NCI-H1105 treated with DMSO at 0.1 percent for 48 hours (cell line): ENCODE data around the gene GET4.

Experiments used
- DNase-seq: peaks from one replicate; lab custom pipeline; 2025; lab: John Stamatoyannopoulos, UW

GET4 gene

DNA sequence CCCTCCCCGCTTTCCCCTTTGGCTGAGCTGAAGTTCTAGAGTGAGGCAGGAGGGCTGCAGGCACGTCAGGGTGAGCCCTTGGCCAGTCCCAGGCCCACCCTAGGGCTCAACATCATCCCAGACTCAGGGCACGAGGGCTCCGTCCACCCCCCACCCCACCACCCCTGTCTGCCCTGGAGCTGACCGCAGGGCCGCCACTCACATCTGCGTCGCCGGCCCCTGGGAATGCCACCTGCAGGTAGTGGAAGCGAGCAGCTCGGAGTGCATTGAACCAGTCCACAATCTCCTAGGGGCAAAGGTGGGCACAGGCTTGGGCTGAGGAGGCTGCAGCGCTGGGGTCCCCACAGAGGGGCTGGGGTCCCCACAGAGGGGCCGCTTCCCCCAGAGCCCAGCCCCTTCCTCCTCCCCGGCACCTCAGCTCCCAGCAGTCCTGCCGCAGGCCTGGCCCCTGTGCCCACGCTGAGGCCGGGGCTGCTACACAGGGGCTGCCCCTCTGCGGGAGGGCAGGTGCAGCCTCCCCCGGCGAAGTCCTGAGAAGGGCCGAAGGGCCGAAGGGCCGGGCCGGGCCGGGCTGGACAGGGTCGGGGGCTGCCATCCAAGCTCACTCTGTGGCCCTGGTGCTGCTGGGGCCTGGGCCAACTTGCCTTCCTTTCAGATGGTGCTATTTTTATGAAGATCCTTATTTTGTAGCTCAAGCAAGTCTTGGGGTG, 24.1 kb downstream of the GET4 start:
- DNase-seq, result no peak

DNA sequence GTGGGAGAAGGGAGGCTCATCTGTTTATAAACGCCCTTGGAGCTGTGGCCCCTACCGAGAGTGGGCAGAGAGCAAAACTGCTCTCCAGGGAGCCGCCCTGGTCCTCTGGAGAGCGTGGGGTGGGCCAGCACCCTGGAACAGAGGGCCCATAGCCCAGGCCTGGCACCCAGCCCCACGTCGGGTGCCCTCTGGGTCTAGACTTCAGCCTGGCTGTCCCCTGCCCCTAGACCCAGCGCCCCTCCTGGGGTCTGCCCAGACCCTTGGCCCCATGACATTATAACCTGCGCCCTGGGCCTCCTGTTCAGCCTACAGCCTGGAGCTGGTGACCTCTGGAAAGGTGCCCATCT, 24.7 kb downstream of the GET4 start:
- DNase-seq, result no peak

DNA sequence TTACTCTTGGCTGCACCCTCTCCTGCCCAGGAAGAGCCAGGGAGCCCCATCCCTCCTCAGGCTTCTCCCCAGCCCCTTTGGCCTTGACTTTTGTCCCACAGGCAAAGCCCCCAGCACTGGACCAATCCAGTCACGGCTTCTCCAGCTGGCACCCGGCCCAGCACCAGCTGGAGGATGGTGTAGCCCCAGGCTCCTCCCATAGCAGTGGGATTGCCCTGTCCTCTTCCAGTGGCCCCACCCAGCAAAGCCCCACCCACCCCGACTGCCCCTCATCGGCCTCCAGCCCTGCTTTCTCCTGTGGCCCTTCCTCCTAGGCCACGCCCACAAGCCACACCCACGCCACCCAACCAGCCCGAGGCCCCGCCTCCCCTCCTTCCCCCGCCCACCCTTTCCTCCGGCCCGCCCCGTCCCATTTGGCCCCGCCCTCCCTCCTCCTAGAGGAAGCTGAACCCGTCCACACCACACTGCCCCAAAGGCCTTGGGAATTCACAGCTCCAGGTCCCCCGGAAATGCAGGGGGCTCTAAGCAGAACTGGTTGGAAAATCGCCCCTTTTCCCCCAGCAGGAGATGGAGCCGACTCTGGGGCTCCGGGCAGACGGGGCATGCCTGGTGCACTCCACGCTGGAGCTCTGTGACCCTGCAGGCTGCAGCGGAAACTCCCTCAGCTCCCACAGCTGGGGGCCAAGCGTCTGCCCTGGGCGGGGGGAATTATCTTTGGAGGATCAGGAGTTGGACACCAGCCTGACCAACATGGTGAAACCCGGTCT, 25.2 kb downstream of the GET4 start:
- DNase-seq, result peak; percentile 16

DNA sequence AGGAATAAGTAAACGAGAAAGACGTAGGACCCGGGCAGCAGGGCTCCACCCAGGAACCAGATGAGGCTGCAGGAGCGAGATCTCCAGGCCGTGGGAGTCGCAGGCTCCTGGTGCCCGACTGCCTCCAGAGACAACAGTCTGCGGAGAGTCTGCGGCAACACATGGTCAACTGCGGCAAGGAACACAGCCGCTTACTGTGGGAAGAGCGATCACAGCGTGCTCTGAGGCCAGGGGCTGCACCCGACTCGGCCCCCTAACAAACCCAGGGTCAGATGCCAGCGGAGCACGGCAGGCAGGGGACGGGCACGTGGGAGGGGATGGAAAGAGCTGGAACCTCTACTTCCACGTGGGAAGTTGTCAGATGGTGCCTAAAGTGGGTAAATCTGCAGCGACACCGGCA, 26.6 kb downstream of the GET4 start:
- DNase-seq, result no peak

DNA sequence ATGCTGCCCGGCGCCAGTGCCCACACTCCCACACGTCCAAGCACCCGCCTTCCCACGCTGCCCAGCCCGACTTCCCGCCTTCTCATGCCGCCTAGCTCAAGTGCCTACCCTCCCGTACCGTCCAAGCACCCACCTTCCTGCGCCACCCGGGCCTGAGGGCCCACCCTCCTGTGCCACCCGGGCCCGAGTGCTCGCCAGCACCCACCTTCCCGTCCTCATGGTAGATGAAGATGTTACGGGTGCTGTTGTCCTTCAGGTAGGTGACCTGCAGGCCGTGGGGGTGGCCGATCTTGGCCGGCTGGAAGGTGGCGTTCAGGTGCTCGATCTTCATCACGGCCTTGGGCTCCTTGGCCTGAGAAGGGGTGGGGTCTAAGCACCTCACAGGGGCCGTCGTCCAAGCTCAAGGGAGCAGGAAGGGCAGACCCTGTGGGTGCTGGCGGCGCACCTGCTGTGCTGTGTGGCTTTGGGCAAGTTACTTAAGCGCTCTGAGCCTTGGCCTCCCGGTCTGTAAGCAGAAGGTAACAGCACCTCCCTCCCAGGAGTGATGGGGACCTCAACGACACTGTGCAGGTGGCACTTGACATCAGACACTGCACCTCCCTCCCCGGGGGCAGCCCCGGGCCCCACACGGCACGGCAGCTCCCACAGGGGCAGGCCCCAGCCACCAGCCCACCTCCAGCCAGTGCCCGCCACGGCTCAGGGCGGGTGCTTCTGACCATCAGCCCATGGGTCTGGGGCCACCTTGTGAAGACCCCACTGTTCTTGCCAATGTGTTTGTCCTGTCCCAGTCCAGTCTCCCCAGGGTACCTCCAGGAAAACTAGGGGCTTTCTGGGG, 27.8 kb downstream of the GET4 start:
- no peak for DNase-seq

DNA sequence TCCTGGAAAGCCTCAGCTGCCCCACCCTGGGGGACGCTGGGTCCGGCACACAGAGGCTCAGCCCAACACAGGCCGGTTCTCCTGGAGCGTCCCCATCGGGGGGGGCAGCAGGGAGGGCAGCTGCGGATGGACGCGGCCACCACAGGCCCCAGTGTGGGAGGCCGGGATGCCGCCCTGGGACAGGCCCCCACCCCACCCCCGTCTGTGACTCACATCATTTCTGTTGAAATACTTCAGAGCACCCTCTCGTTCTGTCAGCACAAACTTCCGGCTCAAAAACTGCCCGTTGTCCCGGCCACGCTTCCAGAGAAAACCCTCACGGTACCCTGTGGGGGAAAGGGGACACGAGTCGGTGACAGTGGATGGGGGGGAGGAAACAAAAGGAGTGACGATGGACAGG, 28.5 kb downstream of the GET4 start:
- no peak for DNase-seq

DNA sequence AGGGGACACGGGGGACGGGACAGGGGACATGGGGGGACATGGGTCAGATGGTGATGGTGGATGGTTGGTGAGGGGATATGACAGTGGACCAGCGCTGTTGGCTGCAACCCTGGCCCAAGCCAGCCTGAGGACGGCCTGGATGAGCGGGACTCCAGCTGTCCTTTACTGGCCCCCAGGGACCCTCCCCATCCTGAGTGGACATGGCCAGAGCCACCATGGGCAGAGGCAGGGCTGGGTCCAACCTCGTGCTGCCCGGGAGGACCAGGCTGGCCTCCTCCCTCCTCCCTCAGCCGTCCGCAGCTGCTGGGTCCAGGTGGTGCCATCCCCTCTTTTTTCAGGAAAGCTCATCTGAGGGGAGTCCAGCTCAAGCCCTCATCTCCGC, 30.4 kb downstream of the GET4 start:
- no peak for DNase-seq

DNA sequence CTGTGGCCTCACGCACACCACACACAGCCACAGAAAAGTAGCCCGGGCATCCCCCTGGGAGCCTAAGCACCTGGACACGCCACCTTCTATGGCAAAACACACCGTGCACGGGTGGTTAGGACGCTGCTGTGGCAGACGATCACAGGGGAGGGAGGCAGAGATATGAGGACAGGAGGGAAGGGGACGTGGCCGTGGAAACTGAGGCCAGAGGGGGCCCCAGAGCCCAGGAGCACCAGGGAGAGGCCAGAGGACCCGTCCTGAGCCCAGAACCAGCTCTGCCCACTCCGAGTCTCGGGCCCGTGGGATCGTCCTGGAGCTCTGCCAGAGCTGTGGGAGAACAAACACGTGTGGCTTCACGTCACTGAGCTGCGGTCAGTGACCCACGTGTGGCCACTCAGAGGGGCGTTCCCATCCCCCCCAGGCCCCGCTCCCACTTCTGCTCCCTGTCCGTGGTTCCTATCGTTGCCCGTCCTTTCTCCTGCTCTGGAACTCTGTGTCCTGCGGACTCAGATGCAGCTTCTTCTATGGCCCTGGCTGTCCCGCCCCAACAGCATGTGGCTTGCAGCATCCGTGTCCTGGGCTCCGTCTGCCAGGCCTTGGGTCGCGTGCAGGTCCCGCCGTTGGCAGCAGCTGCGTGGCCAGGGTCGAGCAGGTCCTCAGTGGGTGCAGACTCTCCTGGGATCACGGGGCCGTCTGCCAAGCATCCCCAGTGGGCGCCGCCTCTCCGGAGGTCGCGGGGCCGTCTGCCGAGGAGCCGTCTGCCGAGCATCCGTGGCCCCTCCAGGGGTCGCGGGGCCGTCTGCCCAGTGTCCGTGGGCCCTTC, 31.0 kb downstream of the GET4 start:
- DNase-seq, result no peak

DNA sequence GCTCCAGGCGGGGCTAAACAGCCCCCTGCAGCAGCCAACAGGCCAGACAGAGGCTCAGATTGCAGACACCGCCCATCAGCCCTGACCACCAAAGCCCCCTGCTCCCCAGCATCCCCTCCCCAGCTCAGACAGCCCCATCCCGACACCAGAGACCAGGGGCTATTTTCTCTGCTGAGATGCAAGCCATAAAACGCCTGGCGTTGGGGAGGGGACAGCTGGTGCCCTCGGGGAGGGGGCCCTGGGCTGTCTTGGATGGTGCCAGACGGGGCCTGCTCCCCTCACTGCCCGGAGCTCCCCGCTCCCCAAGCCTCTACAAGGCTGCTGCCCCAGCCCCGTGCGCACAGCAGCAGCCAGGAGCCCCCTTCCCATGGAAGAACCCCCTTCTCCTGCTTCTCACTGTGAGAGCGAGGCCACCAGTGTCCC, 31.8 kb downstream of the GET4 start:
- DNase-seq, result no peak

DNA sequence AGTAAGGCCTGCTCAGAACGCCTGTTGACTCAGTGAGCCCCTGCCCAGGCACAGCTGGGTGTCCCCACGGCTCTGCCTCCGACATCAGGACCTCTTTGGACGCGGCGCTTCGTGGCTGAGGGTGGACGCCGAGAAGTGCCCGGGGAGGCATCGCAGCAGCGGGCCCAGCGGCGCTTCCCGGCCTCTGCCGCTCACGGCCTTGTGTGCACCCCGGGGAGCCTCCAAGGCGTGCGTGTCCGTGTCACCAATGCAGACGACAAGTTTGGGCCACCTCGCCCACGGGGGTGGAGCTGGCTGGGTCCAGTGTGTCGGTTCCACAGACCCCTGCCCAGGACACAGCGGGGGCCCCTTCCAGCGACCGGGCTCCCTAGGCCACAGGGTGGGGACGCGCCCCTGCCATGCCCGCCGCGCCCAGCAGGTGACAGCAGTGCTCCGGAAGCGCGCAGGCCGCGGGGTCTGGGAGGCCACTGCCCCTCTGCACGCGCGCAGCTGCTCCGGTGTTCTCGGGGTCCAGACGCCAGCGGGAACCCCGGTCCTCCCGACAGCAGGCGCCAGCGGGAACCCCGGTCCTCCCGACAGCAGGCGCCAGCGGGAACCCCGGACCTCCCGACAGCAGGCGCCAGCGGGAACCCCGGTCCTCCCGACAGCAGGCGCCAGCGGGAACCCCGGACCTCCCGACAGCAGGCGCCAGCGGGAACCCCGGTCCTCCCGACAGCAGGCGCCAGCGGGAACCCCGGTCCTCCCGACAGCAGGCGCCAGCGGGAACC, 32.4 kb downstream of the GET4 start:
- DNase-seq, result peak; percentile 44

DNA sequence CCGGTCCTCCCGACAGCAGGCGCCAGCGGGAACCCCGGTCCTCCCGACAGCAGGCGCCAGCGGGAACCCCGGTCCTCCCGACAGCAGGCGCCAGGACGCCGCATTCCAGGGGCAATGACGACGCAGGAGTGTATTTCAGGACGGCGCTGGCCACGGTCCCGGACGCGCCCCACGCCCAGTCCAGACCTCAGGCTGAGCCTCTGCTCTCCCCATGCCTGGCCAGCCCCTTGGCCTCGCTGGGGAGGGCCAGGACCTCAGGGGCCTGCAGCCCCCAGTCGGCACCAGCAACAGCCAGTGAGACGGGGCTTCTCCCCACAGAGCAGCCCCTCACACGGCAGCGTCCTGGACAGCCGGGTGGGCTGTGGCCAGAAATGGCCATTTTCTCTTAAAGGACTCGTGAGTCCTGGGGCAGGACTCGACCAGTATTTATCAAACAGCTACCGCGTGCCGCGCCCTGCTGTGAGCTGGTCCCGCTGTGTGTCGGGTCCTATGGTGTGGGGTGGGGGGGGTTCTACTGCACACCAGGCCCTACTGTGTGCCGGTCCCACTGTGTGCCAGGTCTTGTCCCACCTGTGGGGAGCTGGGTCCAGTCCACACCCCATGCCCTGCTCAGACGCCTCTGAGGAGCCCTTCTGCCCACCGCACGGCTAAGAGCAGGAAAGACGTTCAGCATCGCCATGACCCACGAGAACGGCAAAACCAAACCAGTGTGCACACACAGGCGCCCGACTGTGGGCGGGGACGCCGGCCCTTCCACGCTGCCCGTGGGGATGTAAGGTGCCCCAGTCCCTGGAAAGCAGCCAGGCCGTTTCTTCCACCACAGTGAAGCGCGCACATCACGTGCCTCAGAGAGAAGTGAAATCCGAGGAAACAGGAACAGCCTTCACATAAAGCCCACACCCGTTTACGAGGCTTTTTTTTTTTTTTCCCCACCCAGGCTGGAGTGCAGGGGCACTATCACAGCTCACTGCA, 33.3 kb downstream of the GET4 start:
- no peak for DNase-seq

DNA sequence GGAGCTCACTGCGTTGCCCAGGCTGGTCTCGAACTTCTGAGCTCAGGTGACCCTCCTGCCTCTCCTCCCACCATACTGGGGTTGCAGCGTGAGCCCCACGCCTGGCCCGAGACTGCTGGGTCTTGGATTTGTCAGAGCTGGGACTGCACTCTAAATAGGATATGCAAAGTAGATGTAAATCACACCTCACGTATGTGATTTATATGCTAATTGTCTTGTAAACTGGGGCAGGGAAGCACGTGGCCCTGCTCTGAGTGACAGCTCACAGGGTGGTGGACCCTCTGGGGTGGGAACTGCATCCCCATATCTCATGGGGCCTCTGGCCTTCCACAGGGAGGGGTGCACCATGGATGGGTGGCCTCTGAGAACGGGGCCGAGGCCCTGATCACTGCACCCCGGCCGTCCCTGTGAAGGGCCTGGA, 34.1 kb downstream of the GET4 start:
- DNase-seq, result no peak

DNA sequence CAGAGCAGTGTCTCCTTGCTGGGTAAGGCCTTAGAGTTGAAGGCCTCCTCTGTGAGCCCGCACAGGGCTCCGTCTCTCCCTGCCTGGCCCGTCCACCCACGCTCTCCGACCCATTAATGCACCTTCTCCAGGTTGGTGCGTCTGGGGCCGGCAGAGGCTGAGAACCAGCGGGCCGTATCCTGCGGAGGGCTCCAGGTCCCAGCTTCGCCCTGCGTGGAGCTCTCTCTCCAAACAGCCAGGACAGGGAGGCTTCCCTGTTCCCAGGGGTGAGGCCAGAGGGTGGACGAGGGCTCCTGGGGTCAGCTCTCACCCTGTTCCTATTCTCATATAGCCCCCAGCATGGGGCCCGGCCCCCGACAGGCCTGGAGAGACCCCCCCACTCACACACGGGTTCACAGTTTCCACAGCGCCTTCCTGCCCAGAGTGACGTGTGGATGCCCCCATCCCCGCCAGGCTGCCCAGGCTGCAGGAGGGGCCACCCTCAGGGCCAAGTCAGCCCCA, 34.6 kb downstream of the GET4 start:
- DNase-seq, result no peak

DNA sequence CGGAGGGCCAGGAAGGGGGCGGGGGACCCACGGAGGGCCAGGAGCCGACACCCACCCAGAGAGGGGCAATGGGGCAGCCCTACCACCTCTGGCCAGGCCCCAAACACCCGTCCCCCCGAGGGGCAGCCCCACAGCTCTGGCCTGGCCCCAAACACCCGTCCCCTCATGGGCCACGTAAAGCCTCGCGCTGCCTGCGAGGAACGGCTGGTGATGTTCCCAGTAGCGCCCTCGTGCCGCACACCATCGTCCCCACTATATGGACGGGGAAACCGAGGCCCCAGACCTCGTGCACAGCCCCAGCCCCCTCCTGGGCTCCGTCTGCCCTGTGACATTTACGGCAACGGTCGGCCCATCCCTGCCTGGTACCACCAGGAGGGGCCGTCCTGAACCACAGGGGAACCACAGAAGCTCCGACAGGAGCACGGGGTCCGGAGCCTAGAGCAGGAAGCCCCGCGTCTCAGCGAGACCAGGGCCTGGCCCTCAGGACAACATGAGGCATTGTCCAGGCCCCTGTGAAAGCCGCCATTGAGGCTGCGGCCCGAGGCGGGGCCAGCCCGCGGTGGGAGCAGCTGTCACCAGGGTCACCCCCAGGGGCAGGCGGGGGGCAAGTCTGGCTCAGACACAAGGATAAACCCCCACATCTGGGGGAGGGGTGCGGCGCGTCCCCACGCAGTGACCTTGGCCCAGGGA, 35.6 kb downstream of the GET4 start:
- no peak for DNase-seq

DNA sequence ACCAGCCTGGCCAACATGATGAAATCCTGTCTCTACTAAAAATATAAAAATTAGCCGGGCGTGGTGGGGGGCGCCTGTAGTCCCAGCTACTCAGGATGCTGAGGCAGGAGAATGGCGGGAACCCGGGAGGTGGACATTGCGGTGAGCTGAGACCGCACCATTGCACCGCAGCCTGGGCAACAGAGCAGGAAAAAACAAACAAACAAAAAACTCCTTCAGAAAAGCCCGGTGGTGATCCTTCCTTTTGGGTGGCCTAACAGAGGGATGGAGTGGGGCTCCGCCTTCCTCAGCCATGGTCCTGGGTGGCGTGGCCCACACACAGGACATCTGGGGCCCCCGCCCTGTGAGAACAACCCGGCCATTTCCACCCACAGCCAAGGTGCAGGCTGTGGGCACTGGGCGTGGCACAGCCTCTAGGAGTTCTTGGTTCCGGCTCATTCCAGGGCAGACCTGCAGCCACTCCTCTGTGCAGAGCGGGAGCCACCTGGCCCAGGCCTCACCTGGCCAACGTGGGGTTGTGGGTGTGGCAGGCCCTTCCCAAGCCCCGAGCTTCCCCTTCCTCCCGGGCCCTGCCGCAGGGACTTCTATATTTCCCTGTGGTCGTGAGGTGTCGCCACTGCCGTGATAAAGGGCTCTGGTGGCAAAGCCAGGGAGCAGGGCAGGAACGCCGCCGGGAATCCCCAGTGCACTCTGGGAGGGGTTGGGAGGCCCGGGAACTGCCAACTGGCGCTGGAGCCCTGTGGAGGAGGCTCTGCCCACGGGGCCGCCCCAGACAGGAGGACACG, 37.6 kb downstream of the GET4 start:
- no peak for DNase-seq

DNA sequence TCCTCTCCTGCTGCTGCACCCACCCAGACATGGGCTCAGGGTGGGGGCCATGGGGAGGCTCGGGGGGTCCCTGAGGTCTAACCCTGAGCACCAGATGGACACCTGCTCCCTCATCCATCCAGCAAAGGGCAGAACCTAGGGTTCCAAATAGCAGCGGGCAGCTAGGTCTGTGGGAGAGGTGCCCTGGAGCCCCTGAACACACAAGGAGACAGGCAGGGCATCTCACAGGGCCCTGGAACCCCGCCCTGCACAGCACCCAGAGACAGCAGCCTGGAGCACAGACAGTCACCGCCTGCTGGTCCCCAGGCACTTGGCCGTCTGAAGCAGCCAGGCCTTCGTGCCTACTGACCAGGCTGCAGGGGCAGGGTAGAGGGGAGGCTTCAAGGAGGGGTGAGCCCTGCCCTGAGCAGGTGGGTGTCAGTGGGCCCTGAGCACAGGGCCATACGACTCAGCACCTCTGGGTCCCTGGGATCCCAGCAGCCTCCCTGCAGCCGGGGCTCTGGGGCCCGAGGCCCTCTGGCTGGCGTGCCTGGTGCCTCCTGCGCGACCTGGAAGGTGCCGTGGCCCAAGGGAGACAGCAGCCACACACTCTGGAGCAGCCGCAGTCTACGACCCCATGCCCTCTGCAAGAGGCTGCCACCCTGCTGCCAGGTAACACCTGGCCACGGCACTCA, 38.3 kb downstream of the GET4 start:
- DNase-seq, result no peak

DNA sequence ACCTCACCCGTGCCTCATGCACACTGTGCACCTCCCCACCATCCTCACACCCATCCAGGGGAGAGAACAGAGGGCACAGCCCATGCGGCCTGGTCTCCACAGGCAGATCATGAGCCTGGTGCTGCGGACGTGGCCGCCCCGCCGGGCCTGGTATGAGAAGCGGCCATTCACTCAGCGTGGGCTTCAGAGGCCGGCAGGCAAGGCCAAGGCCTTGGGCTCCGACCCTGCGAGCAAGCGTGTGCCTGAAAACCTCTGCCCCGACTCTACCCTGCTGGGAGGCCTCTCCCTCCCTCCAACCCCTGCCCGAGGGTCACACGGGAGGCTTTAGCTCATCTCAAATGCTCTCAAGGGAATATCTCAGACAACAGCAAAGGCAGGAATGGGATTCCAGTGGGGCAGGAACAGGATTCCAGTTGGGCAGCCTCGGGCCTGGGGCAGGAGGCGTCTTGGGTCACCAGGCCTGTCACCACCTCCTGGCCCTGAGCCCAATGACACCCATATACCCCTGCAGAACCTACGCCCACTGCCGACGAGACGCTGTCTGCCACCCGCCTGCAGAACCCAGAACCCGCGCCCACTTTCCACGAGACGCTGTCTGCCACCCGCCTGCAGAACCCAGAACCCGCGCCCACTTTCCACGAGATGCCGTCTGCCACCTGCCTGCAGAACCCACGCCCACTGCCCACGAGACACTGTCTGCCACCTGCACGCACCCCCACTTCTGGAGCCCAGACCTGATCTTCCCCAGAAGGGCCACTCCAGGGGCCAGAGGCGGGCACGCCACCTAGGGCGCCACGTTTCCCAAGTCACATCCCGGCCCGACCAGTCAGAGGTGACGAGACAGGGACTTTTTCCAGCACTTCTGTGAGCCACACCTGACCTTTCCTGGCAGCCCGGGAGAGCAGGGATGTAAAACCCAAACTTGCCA, 39.2 kb downstream of the GET4 start:
- no peak for DNase-seq
